Lower leg skin (tissue), 3 donors: Measurements from ENCODE around the gene MCAT.

Source experiments
- CTCF ChIP-seq, 3 donors: fragments of 450-650 bp; IDR thresholded peaks; one replicate each; pipeline ENCODE4 v1.5.1; 2016; ENCODE audit warnings: antibody characterized with exemption in 3 of 3, mild to moderate bottlenecking in 3 of 3, moderate library complexity in 2 of 3
- POLR2A ChIP-seq, 2 donors: fragments of 450-650 bp; IDR thresholded peaks; one replicate each; pipeline ENCODE4 v1.6.1; 2016 to 2017; ENCODE audit warnings: antibody characterized with exemption in 2 of 2, mild to moderate bottlenecking in 1 of 2, moderate library complexity in 1 of 2

- TF ChIP-seq CTCF (IDR thresholded peaks at IDR 0.05) (no peak), POLR2A (IDR thresholded peaks at IDR 0.05) (no peak)
Observed at GRCh38 chr22:43085658-43086606, 57.3 kb downstream of the MCAT start.
